Hepatocyte (in vitro differentiated cells): ENCODE results near the gene CRIM1. TPM values are rescaled to one million over a fixed set of nuclear protein-coding genes. Genes with fewer than 3 reads are reported as not detected.

ENCODE experiments used
- DNase-seq: peaks from one replicate; pipeline ENCODE4 v3.0.0-alpha.2; 2016; ENCODE audit warnings: low spot score
- H2AFZ ChIP-seq: fragments of 200-600 bp; sonication (generic); 2 replicates; pipeline ENCODE4 v1.6.0; 2016; ENCODE audit warnings: antibody characterized with exemption, mild to moderate bottlenecking
- H3K27ac ChIP-seq: fragments of 200-600 bp; sonication (generic); 2 replicates; pipeline ENCODE4 v1.5.1; 2016; ENCODE audit warnings: mild to moderate bottlenecking
- H3K27me3 ChIP-seq: fragments of 200-600 bp; sonication (generic); 2 replicates; pipeline ENCODE4 v1.6.1; 2016
- H3K36me3 ChIP-seq: fragments of 200-600 bp; sonication (generic); replicated peaks from 2 replicates; pipeline ENCODE4 v1.5.1; 2016; ENCODE audit warnings: low read depth; ENCODE audit not compliant: insufficient read depth
- H3K4me1 ChIP-seq: fragments of 200-600 bp; sonication (generic); 2 replicates; pipeline ENCODE4 v1.5.1; 2016; ENCODE audit warnings: mild to moderate bottlenecking, moderate library complexity; ENCODE audit not compliant: insufficient read depth
- H3K4me2 ChIP-seq: fragments of 200-600 bp; sonication (generic); 2 replicates; pipeline ENCODE4 v1.6.0; 2016
- H3K4me3 ChIP-seq: fragments of 200-600 bp; sonication (generic); 2 replicates; pipeline ENCODE4 v1.5.1; 2016; ENCODE audit warnings: mild to moderate bottlenecking
- H3K79me2 ChIP-seq: fragments of 200-600 bp; sonication (generic); 2 replicates; pipeline ENCODE4 v1.6.0; 2017; ENCODE audit warnings: mild to moderate bottlenecking
- H3K9me2 ChIP-seq: fragments of 200-600 bp; sonication (generic); replicated peaks from 2 replicates; pipeline ENCODE4 v1.6.0; 2017; ENCODE audit warnings: mild to moderate bottlenecking; ENCODE audit not compliant: insufficient read depth
- H3K9me3 ChIP-seq: fragments of 200-600 bp; sonication (generic); 2 replicates; pipeline ENCODE4 v1.5.1; 2016; ENCODE audit warnings: low read depth, mild to moderate bottlenecking
- H4K20me1 ChIP-seq: fragments of 200-600 bp; sonication (generic); 2 replicates; pipeline ENCODE4 v1.6.0; 2016; ENCODE audit warnings: mild to moderate bottlenecking; ENCODE audit not compliant: insufficient read depth, poor library complexity, severe bottlenecking
- EZH2 ChIP-seq: fragments of 200-600 bp; sonication (generic); IDR thresholded peaks from 2 replicates; pipeline ENCODE4 v1.6.1; 2016; ENCODE audit warnings: antibody characterized with exemption, mild to moderate bottlenecking, borderline replicate concordance
- EZH2phosphoT487 ChIP-seq: fragments of 200-600 bp; sonication (generic); IDR thresholded peaks from one replicate; pipeline ENCODE4 v1.6.1; 2018; ENCODE audit warnings: antibody characterized with exemption, mild to moderate bottlenecking, low read depth, moderate library complexity; ENCODE audit not compliant: unreplicated experiment, severe bottlenecking
- WGBS: methylation state at CpG from one replicate; pipeline ENCODE4 v1.1.6; 2016; ENCODE audit warnings: low lambda C conversion rate; ENCODE audit errors: missing lambda C conversion rate; 5-methylcytosine and 5-hydroxymethylcytosine counted together
- polyA plus RNA-seq: library from polyadenylated mRNA; unstranded; fragments of >200 nt; fragmentation: Nextera tagmentation; extraction: Ambion mirVana; gene quantifications from 2 replicates; pipeline ENCODE4 v1.2.1, GENCODE V29; 2016
- total RNA-seq: library from RNA; depleted of rRNA; stranded (reverse); fragments of >200 nt; gene quantifications from 2 replicates; pipeline ENCODE4 v1.2.3, GENCODE V29; 2014
- TF ChIP-seq, protein P1 (sequence below): fragments of 200-600 bp; sonication (generic); IDR thresholded peaks from 2 replicates; pipeline ENCODE4 v1.5.1; 2016; ENCODE audit warnings: antibody characterized with exemption, mild to moderate bottlenecking; ENCODE audit not compliant: poor library complexity

Gene CRIM1
- total and polyA plus RNA-seq, 2 experiments from 2014 or later = 23.0 to 40.8 TPM

DNA sequence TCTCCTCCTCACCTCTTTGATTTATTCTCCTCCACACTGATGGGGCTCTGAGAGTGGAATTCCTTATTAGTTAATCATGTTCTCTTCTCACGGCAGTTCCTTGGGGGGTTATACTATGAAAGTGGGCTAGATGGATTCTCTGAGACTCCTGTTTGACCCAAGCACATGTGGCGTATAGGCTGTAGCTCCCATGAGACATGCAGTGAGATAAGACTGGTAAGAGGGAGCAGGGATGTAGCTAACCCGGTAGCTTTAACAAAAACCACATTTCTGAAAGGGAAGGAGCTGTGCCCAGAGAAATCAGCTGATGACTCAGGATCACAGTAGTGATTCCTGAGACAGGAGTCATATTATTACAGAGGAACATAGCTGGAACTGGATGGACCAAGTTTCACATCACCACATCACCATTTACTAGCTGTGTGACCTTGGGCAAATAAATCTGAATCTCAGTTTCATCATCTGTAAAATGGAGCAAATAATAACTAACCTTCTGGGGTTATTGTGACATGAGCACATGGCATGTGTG, 82.9 kb downstream of the CRIM1 start:
- Histone ChIP-seq H3K4me2 (no peak overlapping the region), H2AFZ (no peak overlapping the region), H3K27me3 (no peaks in the 10 kb centered on the region), H3K9me3 (no peaks in the 10 kb centered on the region), H3K36me3 (no peaks in the 10 kb centered on the region), H3K9me2 (no peaks in the 10 kb centered on the region), H3K4me1 (peaks cover under 1% of the 10 kb centered on the region), H3K27ac (no peak overlapping the region), H3K79me2 (peaks cover 14% of the 10 kb centered on the region), H4K20me1 (no peaks in the 10 kb centered on the region), H3K4me3 (no peak overlapping the region)
- WGBS = 64% methylated on average over 3 of the region's 3 CpGs
- DNase-seq = peak; percentile 34
- no peak for TF ChIP-seq EZH2
- TF ChIP-seq, protein P1, sequence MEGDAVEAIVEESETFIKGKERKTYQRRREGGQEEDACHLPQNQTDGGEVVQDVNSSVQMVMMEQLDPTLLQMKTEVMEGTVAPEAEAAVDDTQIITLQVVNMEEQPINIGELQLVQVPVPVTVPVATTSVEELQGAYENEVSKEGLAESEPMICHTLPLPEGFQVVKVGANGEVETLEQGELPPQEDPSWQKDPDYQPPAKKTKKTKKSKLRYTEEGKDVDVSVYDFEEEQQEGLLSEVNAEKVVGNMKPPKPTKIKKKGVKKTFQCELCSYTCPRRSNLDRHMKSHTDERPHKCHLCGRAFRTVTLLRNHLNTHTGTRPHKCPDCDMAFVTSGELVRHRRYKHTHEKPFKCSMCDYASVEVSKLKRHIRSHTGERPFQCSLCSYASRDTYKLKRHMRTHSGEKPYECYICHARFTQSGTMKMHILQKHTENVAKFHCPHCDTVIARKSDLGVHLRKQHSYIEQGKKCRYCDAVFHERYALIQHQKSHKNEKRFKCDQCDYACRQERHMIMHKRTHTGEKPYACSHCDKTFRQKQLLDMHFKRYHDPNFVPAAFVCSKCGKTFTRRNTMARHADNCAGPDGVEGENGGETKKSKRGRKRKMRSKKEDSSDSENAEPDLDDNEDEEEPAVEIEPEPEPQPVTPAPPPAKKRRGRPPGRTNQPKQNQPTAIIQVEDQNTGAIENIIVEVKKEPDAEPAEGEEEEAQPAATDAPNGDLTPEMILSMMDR = no peak
- TF ChIP-seq EZH2phosphoT487 = no peak

DNA sequence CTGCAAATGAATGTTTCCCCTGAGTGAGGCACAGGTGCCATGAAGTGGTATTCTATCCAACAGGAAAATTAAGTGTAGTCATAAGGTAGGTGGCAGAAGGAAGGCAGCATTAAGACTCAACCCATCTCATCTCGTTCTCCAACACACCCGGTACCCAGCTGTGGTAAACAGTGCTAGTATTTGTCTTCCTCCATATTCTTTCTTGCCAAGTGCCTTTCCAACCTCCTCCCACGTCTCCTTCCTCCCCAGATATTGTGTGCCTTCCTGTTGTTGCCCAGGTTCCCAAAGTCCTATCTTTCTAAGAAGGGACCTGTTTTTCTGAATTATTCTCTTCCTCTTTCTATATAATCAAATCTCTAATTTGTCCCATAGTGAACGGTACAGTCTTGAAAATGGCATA, 83.5 kb downstream of the CRIM1 start:
- WGBS = 96% methylated on average over 4 of the region's 4 CpGs
- Histone ChIP-seq H3K27ac (no peak overlapping the region), H3K9me2 (no peaks in the 10 kb centered on the region), H3K27me3 (no peaks in the 10 kb centered on the region), H3K9me3 (no peaks in the 10 kb centered on the region), H2AFZ (no peak overlapping the region), H3K4me3 (no peak overlapping the region), H3K4me1 (no peaks in the 10 kb centered on the region), H3K36me3 (no peaks in the 10 kb centered on the region), H3K79me2 (peaks cover 14% of the 10 kb centered on the region), H3K4me2 (no peak overlapping the region), H4K20me1 (no peaks in the 10 kb centered on the region)
- TF ChIP-seq EZH2 = no peak
- TF ChIP-seq, protein P1 = no peak
- TF ChIP-seq EZH2phosphoT487 = no peak
- no peak for DNase-seq

DNA sequence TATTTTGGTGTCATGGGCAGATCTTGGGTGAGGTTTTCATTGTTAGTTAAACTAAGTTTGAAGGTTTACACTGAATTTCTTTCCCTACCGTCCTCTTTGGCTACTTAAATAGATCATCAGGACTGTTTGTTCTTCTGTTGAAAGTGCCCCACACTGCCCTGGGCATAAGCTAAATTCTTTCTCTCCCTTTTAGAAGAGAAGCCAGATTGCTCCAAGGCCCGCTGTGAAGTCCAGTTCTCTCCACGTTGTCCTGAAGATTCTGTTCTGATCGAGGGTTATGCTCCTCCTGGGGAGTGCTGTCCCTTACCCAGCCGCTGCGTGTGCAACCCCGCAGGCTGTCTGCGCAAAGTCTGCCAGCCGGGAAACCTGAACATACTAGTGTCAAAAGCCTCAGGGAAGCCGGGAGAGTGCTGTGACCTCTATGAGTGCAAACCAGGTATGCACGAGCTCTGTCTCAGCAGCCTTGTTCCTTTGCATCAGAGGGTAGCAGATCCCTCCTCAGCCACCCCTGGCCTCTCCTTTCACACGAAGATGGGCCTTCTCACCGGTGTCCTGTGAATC, 85.6 kb downstream of the CRIM1 start:
- Histone ChIP-seq H3K4me3 (no peak overlapping the region), H3K27ac (no peak overlapping the region), H3K4me1 (no peaks in the 10 kb centered on the region), H3K79me2 (no peaks in the 10 kb centered on the region), H3K4me2 (no peak overlapping the region), H3K9me3 (no peaks in the 10 kb centered on the region), H3K27me3 (no peaks in the 10 kb centered on the region), H3K9me2 (no peaks in the 10 kb centered on the region), H3K36me3 (no peaks in the 10 kb centered on the region), H4K20me1 (no peaks in the 10 kb centered on the region), H2AFZ (no peak overlapping the region)
- 87% methylated on average over 13 of the region's 13 CpGs for whole genome bisulfite sequencing
- TF ChIP-seq EZH2 = no peak
- no peak for TF ChIP-seq EZH2phosphoT487
- TF ChIP-seq, protein P1 = no peak
- DNase-seq = no peak
